OCI-LY1 (cell line): ENCODE results near the gene UNC5A.

Source experiments
- H2AFZ ChIP-seq: fragments of 200-600 bp; sonication (generic), shearing (Covaris generic); 2 replicates; pipeline ENCODE4 v1.6.0; 2014; ENCODE audit warnings: antibody characterized with exemption, mild to moderate bottlenecking, low read length
- H3F3A ChIP-seq: fragments of 200-600 bp; sonication (generic), shearing (Covaris generic); 2 replicates; pipeline ENCODE4 v1.6.0; 2014; ENCODE audit warnings: mild to moderate bottlenecking, antibody characterized with exemption, low read length, moderate library complexity; ENCODE audit not compliant: insufficient read depth
- H3K27ac ChIP-seq: fragments of 200-600 bp; sonication (generic); 2 replicates; pipeline ENCODE4 v1.5.1; 2014; ENCODE audit warnings: low read length, mixed run types, mild to moderate bottlenecking, low read depth; ENCODE audit not compliant: poor library complexity, severe bottlenecking
- H3K27me3 ChIP-seq: fragments of 200-600 bp; sonication (generic); 2 replicates; pipeline ENCODE4 v1.6.0; 2014; ENCODE audit warnings: antibody characterized with exemption, mild to moderate bottlenecking, low read length, moderate library complexity; ENCODE audit not compliant: insufficient read depth
- H3K36me3 ChIP-seq: fragments of 200-600 bp; sonication (generic); 2 replicates; pipeline ENCODE4 v1.6.1; 2014; ENCODE audit warnings: mild to moderate bottlenecking, antibody characterized with exemption, low read length, moderate library complexity, mixed read lengths; ENCODE audit not compliant: insufficient read depth
- H3K4me1 ChIP-seq: fragments of 200-600 bp; sonication (generic); 2 replicates; pipeline ENCODE4 v1.5.1; 2014; ENCODE audit warnings: mild to moderate bottlenecking, low read length, moderate library complexity; ENCODE audit not compliant: insufficient read depth, severe bottlenecking
- H3K4me2 ChIP-seq: fragments of 200-600 bp; sonication (generic), shearing (Covaris generic); 2 replicates; pipeline ENCODE4 v1.6.1; 2014; ENCODE audit warnings: low read length
- H3K4me3 ChIP-seq: fragments of 200-600 bp; sonication (generic); 2 replicates; pipeline ENCODE4 v1.5.1; 2014; ENCODE audit warnings: low read length, low read depth, mild to moderate bottlenecking, mixed read lengths; ENCODE audit not compliant: poor library complexity, severe bottlenecking
- H3K79me2 ChIP-seq: fragments of 200-600 bp; shearing (Covaris generic); 2 replicates; pipeline ENCODE4 v1.6.1; 2016; ENCODE audit warnings: mixed run types, low read length, mixed read lengths; ENCODE audit not compliant: insufficient read depth
- H3K9ac ChIP-seq: fragments of 200-600 bp; sonication (generic), shearing (Covaris generic); 2 replicates; pipeline ENCODE4 v1.6.1; 2014; ENCODE audit warnings: mild to moderate bottlenecking, low read length, mixed read lengths
- H3K9me2 ChIP-seq: fragments of 200-600 bp; sonication (generic), shearing (Covaris generic); 2 replicates; pipeline ENCODE4 v1.6.1; 2014; ENCODE audit warnings: low read depth, mild to moderate bottlenecking, low read length, mixed read lengths
- H3K9me3 ChIP-seq: fragments of 200-600 bp; shearing (Covaris generic); 2 replicates; pipeline ENCODE4 v1.6.1; 2014; ENCODE audit warnings: low read length, mixed read lengths
- H4K20me1 ChIP-seq: fragments of 200-600 bp; sonication (generic), shearing (Covaris generic); 2 replicates; pipeline ENCODE4 v1.6.0; 2016; ENCODE audit warnings: mild to moderate bottlenecking, low read length; ENCODE audit not compliant: insufficient read depth
- CTCF ChIP-seq: fragments of 200-600 bp; sonication (generic), shearing (Covaris generic); IDR thresholded peaks from 2 replicates; pipeline ENCODE4 v1.5.1; 2017; ENCODE audit warnings: mild to moderate bottlenecking, antibody characterized with exemption, low read length, moderate library complexity, mixed read lengths
- EZH2 ChIP-seq: fragments of 200-600 bp; sonication (generic), shearing (Covaris generic); IDR thresholded peaks from 2 replicates; pipeline ENCODE4 v1.8.0; 2017; ENCODE audit warnings: borderline replicate concordance, mixed run types, mild to moderate bottlenecking, antibody characterized with exemption, low read length, moderate library complexity, mixed read lengths

The UNC5A gene

GRCh38 chr5:176882567-176882903 lies 72.2 kb downstream of the UNC5A start:
- H2AFZ ChIP-seq: no peak overlapping the region
- no peaks in the 10 kb centered on the region for H3K27me3 ChIP-seq
- no peaks in the 10 kb centered on the region for H3K36me3 ChIP-seq
- H3K9me2 ChIP-seq: no peaks in the 10 kb centered on the region
- H3K4me1 ChIP-seq: no peaks in the 10 kb centered on the region
- TF ChIP-seq CTCF (no peak), EZH2 (no peak)
- H3K4me3 ChIP-seq: no peak overlapping the region
- no peak overlapping the region for H3K9ac ChIP-seq
- no peak overlapping the region for H3K27ac ChIP-seq
- H3K4me2 ChIP-seq: no peak overlapping the region
- H3F3A ChIP-seq: no peaks in the 10 kb centered on the region
- H3K9me3 ChIP-seq: no peaks in the 10 kb centered on the region
- H4K20me1 ChIP-seq: no peaks in the 10 kb centered on the region
- no peaks in the 10 kb centered on the region for H3K79me2 ChIP-seq

GRCh38 chr5:176883700-176884570 lies 73.6 kb downstream of the UNC5A start:
- no peak overlapping the region for H3K9ac ChIP-seq
- H4K20me1 ChIP-seq: no peaks in the 10 kb centered on the region
- no peaks in the 10 kb centered on the region for H3K36me3 ChIP-seq
- no peaks in the 10 kb centered on the region for H3K9me3 ChIP-seq
- H2AFZ ChIP-seq: no peak overlapping the region
- no peak overlapping the region for H3K27ac ChIP-seq
- H3F3A ChIP-seq: no peaks in the 10 kb centered on the region
- no peaks in the 10 kb centered on the region for H3K27me3 ChIP-seq
- H3K4me1 ChIP-seq: no peaks in the 10 kb centered on the region
- no peaks in the 10 kb centered on the region for H3K9me2 ChIP-seq
- TF ChIP-seq CTCF (no peak), EZH2 (no peak)
- H3K4me2 ChIP-seq: no peak overlapping the region
- H3K4me3 ChIP-seq: no peak overlapping the region
- H3K79me2 ChIP-seq: no peaks in the 10 kb centered on the region

GRCh38 chr5:176884571-176884890 lies 74.2 kb downstream of the UNC5A start:
- Histone ChIP-seq H3K79me2 (no peaks in the 10 kb centered on the region), H3F3A (no peaks in the 10 kb centered on the region), H3K27ac (no peak overlapping the region), H3K9me3 (no peaks in the 10 kb centered on the region), H3K4me2 (no peak overlapping the region), H3K36me3 (no peaks in the 10 kb centered on the region), H3K9ac (no peak overlapping the region), H3K9me2 (no peaks in the 10 kb centered on the region), H3K4me1 (no peaks in the 10 kb centered on the region), H2AFZ (no peak overlapping the region), H4K20me1 (no peaks in the 10 kb centered on the region), H3K27me3 (no peaks in the 10 kb centered on the region), H3K4me3 (no peak overlapping the region)
- no peak for TF ChIP-seq CTCF
- no peak for TF ChIP-seq EZH2
